ENCODE results near the gene GRXCR1.

GRXCR1 gene

GRCh38 chr4:42892413-42892812 lies at the start of gene GRXCR1:
Gene GRXCR1, plus strand, starts transcription at chr4:42892713. Its CDS starts 554 bp downstream, at chr4:42893267.
- DNase-seq: no peak

GRCh38 chr4:42843694-42844093 lies 48.8 kb upstream of the GRXCR1 start:
- no peak for DNase-seq

- no peak for DNase-seq
Measured at GRCh38 chr4:42844422-42845070, 48.0 kb upstream of the GRXCR1 start.

GRCh38 chr4:42845586-42845985 lies 46.9 kb upstream of the GRXCR1 start:
- DNase-seq: no peak

GRCh38 chr4:42855779-42856178 lies 36.7 kb upstream of the GRXCR1 start:
- no peak for DNase-seq

- no peak for DNase-seq
Measured at GRCh38 chr4:42865572-42866189, 26.8 kb upstream of the GRXCR1 start.

- DNase-seq: no peak
Measured at GRCh38 chr4:42871261-42871660, 21.3 kb upstream of the GRXCR1 start.

GRCh38 chr4:42871671-42872290 lies 20.7 kb upstream of the GRXCR1 start:
- DNase-seq: no peak

GRCh38 chr4:42878863-42879262 lies 13.7 kb upstream of the GRXCR1 start:
- no peak for DNase-seq

- no peak for DNase-seq
Measured at GRCh38 chr4:42881253-42881652, 11.3 kb upstream of the GRXCR1 start.

- DNase-seq: no peak
Measured at GRCh38 chr4:42891644-42892043, 869 bp upstream of the GRXCR1 start.

GRCh38 chr4:42895452-42895851 lies 2.9 kb downstream of the GRXCR1 start:
- DNase-seq: no peak

- no peak for DNase-seq
Measured at GRCh38 chr4:42904986-42905385, 12.5 kb downstream of the GRXCR1 start.

- DNase-seq: no peak
Measured at GRCh38 chr4:42905591-42905990, 13.1 kb downstream of the GRXCR1 start.

GRCh38 chr4:42906341-42906740 lies 13.8 kb downstream of the GRXCR1 start:
- DNase-seq: no peak

GRCh38 chr4:42906891-42907759 lies 14.6 kb downstream of the GRXCR1 start:
- DNase-seq: no peak

- DNase-seq: no peak
Measured at GRCh38 chr4:42910459-42910858, 17.9 kb downstream of the GRXCR1 start.

GRCh38 chr4:42914937-42915336 lies 22.4 kb downstream of the GRXCR1 start:
- no peak for DNase-seq

- DNase-seq: no peak
Measured at GRCh38 chr4:42915484-42915883, 23.0 kb downstream of the GRXCR1 start.

- DNase-seq: no peak
Measured at GRCh38 chr4:42917296-42917695, 24.8 kb downstream of the GRXCR1 start.

- DNase-seq: no peak
Measured at GRCh38 chr4:42923431-42923830, 30.9 kb downstream of the GRXCR1 start.

- no peak for DNase-seq
Measured at GRCh38 chr4:42925921-42926320, 33.4 kb downstream of the GRXCR1 start.

- no peak for DNase-seq
Measured at GRCh38 chr4:42927946-42928345, 35.4 kb downstream of the GRXCR1 start.
